Suprapubic skin (tissue), 3 donors: Measurements from ENCODE around the gene PLBD2.

Source experiments
- POLR2AphosphoS5 ChIP-seq, 3 donors: sonication (generic); formaldehyde crosslinking; IDR thresholded peaks; one replicate each; pipeline ENCODE4 v1.6.1; 2017; ENCODE audit warnings: antibody characterized with exemption in 3 of 3
- TF ChIP-seq, protein P1 (sequence below), 2 donors: fragments of 200-600 bp in 1 of 2; fragments of 450-650 bp in 1 of 2; sonication (generic) in 1 of 2; IDR thresholded peaks; one replicate each; pipeline ENCODE4 v1.5.1; 2016 to 2019; ENCODE audit warnings: antibody characterized with exemption in 2 of 2, mild to moderate bottlenecking in 1 of 2, moderate library complexity in 1 of 2

GRCh38 chr12:113373440-113373839 lies 15.1 kb downstream of the PLBD2 start:
- TF ChIP-seq, protein P1, sequence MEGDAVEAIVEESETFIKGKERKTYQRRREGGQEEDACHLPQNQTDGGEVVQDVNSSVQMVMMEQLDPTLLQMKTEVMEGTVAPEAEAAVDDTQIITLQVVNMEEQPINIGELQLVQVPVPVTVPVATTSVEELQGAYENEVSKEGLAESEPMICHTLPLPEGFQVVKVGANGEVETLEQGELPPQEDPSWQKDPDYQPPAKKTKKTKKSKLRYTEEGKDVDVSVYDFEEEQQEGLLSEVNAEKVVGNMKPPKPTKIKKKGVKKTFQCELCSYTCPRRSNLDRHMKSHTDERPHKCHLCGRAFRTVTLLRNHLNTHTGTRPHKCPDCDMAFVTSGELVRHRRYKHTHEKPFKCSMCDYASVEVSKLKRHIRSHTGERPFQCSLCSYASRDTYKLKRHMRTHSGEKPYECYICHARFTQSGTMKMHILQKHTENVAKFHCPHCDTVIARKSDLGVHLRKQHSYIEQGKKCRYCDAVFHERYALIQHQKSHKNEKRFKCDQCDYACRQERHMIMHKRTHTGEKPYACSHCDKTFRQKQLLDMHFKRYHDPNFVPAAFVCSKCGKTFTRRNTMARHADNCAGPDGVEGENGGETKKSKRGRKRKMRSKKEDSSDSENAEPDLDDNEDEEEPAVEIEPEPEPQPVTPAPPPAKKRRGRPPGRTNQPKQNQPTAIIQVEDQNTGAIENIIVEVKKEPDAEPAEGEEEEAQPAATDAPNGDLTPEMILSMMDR (IDR thresholded peaks at IDR 0.05) = no peak
- TF ChIP-seq POLR2AphosphoS5 (IDR thresholded peaks at IDR 0.05) = no peak
